Caco-2 (cell line): ENCODE measurements around the gene MRGPRG. TPM values are rescaled to one million over a fixed set of nuclear protein-coding genes. Genes with fewer than 3 reads are reported as not detected.
A peak's percentile ranks its signal among the peaks of the same experiment; 100 is the strongest.

ENCODE experiments used
- BruUV-seq: library from RNA; stranded (reverse); fragments of 400-500 nt; replicated peaks from 2 replicates; lab custom pipeline; 2021; lab: Mats Ljungman, UMichigan
- CTCF ChIA-PET: fragments of 300-600 bp; sonication (Branson Sonifier 250); formaldehyde crosslinking; loops from one replicate; lab custom pipeline; 2022; ENCODE audit warnings: antibody characterized with exemption; lab: Charles Lee
- POLR2A ChIA-PET: fragments of 300-600 bp; sonication (Branson Sonifier 250); formaldehyde crosslinking; loops from one replicate; lab custom pipeline; 2022; ENCODE audit warnings: antibody characterized with exemption; lab: Charles Lee
- DNase-seq, 2 experiments: peaks; one replicate each; pipeline versions ENCODE4 v3.0.0 to v3.0.0-alpha.2; 2020 to 2022
- H3K27me3 ChIP-seq: replicated peaks from 2 replicates; pipeline ENCODE4 v1.6.0; 2011; ENCODE audit warnings: low read length; ENCODE audit not compliant: control insufficient read depth, insufficient read depth
- H3K36me3 ChIP-seq: 2 replicates; pipeline ENCODE4 v1.5.1; 2011; ENCODE audit warnings: low read length; ENCODE audit not compliant: control insufficient read depth, insufficient read depth
- H3K4me1 ChIP-seq: fragments of 250-450 bp; sonication (Bioruptor Pico); 2 replicates; pipeline ENCODE4 v1.5.1; 2020; ENCODE audit warnings: mild to moderate bottlenecking
- H3K4me3 ChIP-seq: 2 replicates; pipeline ENCODE4 v1.5.1; 2011; ENCODE audit warnings: low read depth, mild to moderate bottlenecking, control low read depth, low read length
- H3K9me3 ChIP-seq: fragments of 250-450 bp; sonication (Bioruptor Pico); 2 replicates; pipeline ENCODE4 v1.5.1; 2020; ENCODE audit warnings: mild to moderate bottlenecking, moderate library complexity
- H3K27ac Mint-ChIP-seq: one replicate; pipeline ENCODE4 v1.8.0; 2022; ENCODE audit warnings: mixed read lengths; ENCODE audit not compliant: unreplicated experiment
- H3K27me3 Mint-ChIP-seq: one replicate; pipeline ENCODE4 v1.8.0; 2022; ENCODE audit warnings: mixed read lengths; ENCODE audit not compliant: insufficient read depth, unreplicated experiment
- H3K36me3 Mint-ChIP-seq: one replicate; pipeline ENCODE4 v1.8.0; 2022; ENCODE audit warnings: mild to moderate bottlenecking, mixed read lengths; ENCODE audit not compliant: insufficient read depth, unreplicated experiment
- H3K4me1 Mint-ChIP-seq: one replicate; pipeline ENCODE4 v1.8.0; 2022; ENCODE audit warnings: low read depth, mixed read lengths; ENCODE audit not compliant: unreplicated experiment
- H3K4me3 Mint-ChIP-seq: one replicate; pipeline ENCODE4 v1.8.0; 2022; ENCODE audit warnings: mild to moderate bottlenecking, moderate library complexity, mixed read lengths; ENCODE audit not compliant: unreplicated experiment
- H3K9me3 Mint-ChIP-seq: one replicate; pipeline ENCODE4 v1.8.0; 2022; ENCODE audit warnings: mixed read lengths; ENCODE audit not compliant: unreplicated experiment
- CTCF ChIP-seq, 2 experiments: fragments of 200-600 bp in 1 of 2; IDR thresholded peaks; 1 replicate in 1 of 2; 2 replicates in 1 of 2; pipeline versions ENCODE4 v1.5.1 to v1.8.0; 2011 to 2022; ENCODE audit warnings: antibody characterized with exemption in 1 of 2, control low read depth in 1 of 2, inconsistent platforms in 1 of 2, low read depth in 1 of 2, low read length in 1 of 2, mild to moderate bottlenecking in 1 of 2, moderate library complexity in 1 of 2; ENCODE audit not compliant: insufficient read depth in 1 of 2, severe bottlenecking in 1 of 2, unreplicated experiment in 1 of 2
- intact Hi-C: fragments of 100-400 bp; cut with micrococcal nuclease; formaldehyde crosslinking; loops from one replicate; pipeline ENCODE4 v1.10.0; 2022; ENCODE audit not compliant: unreplicated experiment
- total RNA-seq: library from RNA; stranded (reverse); gene quantifications from 2 replicates; pipeline ENCODE4 v1.2.3, GENCODE V29; 2022

MRGPRG gene
- total RNA-seq, 1 experiment from 2014 or later: not detected

- Histone ChIP-seq H3K4me3 (no peak overlapping the region), H3K36me3 (no peaks in the 10 kb centered on the region), H3K4me1 (no peaks in the 10 kb centered on the region), H3K9me3 (no peaks in the 10 kb centered on the region), H3K27me3 (peaks cover 2% of the 10 kb centered on the region)
- Mint-ChIP-seq H3K9me3 (no peaks in the 10 kb centered on the region), H3K27ac (no peak overlapping the region), H3K36me3 (no peaks in the 10 kb centered on the region), H3K4me1 (no peaks in the 10 kb centered on the region), H3K4me3 (no peak overlapping the region), H3K27me3 (peaks cover 3% of the 10 kb centered on the region)
- TF ChIP-seq CTCF (IDR thresholded peaks at IDR 0.05; ENCODE audit: insufficient read depth in 1 of 2, low read depth in 1 of 2, low read length in 1 of 2, severe bottlenecking in 1 of 2, unreplicated experiment in 1 of 2): no peak
- DNase-seq: peak in 1 of 2 experiments; percentile 37
- ChIA-PET POLR2A (no interaction called here), CTCF (no interaction called here)
- intact Hi-C loops: no loop called here
- BruUV-seq: no TSS peak
Observed at GRCh38 chr11:3200388-3201111, 18.1 kb downstream of the MRGPRG start.

- Mint-ChIP-seq H3K27ac (no peak overlapping the region), H3K4me1 (no peaks in the 10 kb centered on the region), H3K4me3 (no peak overlapping the region), H3K9me3 (no peaks in the 10 kb centered on the region), H3K36me3 (no peaks in the 10 kb centered on the region), H3K27me3 (peaks cover 3% of the 10 kb centered on the region)
- intact Hi-C loops: no loop called here
- Histone ChIP-seq H3K27me3 (peaks cover 2% of the 10 kb centered on the region), H3K9me3 (no peaks in the 10 kb centered on the region), H3K4me1 (no peaks in the 10 kb centered on the region), H3K36me3 (no peaks in the 10 kb centered on the region), H3K4me3 (no peak overlapping the region)
- ChIA-PET CTCF (no interaction called here), POLR2A (no interaction called here)
- peak in 1 of 2 experiments; percentile 36 for DNase-seq
- TF ChIP-seq CTCF (IDR thresholded peaks at IDR 0.05; ENCODE audit: insufficient read depth in 1 of 2, low read depth in 1 of 2, low read length in 1 of 2, severe bottlenecking in 1 of 2, unreplicated experiment in 1 of 2): no peak
- no TSS peak for BruUV-seq
Observed at GRCh38 chr11:3199537-3200295, 18.9 kb downstream of the MRGPRG start.

- Mint-ChIP-seq H3K4me3 (no peak overlapping the region), H3K36me3 (no peaks in the 10 kb centered on the region), H3K27me3 (peaks cover 3% of the 10 kb centered on the region), H3K27ac (no peak overlapping the region), H3K4me1 (no peaks in the 10 kb centered on the region), H3K9me3 (no peaks in the 10 kb centered on the region)
- no peak for TF ChIP-seq CTCF (IDR thresholded peaks at IDR 0.05; ENCODE audit: insufficient read depth in 1 of 2, low read depth in 1 of 2, low read length in 1 of 2, severe bottlenecking in 1 of 2, unreplicated experiment in 1 of 2)
- no peak for DNase-seq
- H3K27me3 ChIP-seq: peaks cover 2% of the 10 kb centered on the region
- no peaks in the 10 kb centered on the region for H3K9me3 ChIP-seq
- intact Hi-C loops: no loop called here
- H3K36me3 ChIP-seq: no peaks in the 10 kb centered on the region
- H3K4me3 ChIP-seq: no peak overlapping the region
- no TSS peak for BruUV-seq
- ChIA-PET CTCF (no interaction called here), POLR2A (no interaction called here)
- H3K4me1 ChIP-seq: no peaks in the 10 kb centered on the region
Observed at GRCh38 chr11:3198815-3199214, 19.8 kb downstream of the MRGPRG start.
